ENCODE data around the gene NAA25. TPM values are rescaled to one million over a fixed set of nuclear protein-coding genes. Genes with fewer than 3 reads are reported as not detected.
A peak's percentile ranks its signal among the peaks of the same experiment; 100 is the strongest.

Gene NAA25
- total RNA-seq: 12.3 to 22.0 TPM (median 14.1 TPM) in 3 replicates
- long read RNA-seq, full-length matches to known transcripts: 12 of 22 reads
- long read RNA-seq, partial matches to known transcripts: 7 of 22 reads
- long read RNA-seq, other reads (novel, unspliced or antisense): 3 of 22 reads

DNA sequence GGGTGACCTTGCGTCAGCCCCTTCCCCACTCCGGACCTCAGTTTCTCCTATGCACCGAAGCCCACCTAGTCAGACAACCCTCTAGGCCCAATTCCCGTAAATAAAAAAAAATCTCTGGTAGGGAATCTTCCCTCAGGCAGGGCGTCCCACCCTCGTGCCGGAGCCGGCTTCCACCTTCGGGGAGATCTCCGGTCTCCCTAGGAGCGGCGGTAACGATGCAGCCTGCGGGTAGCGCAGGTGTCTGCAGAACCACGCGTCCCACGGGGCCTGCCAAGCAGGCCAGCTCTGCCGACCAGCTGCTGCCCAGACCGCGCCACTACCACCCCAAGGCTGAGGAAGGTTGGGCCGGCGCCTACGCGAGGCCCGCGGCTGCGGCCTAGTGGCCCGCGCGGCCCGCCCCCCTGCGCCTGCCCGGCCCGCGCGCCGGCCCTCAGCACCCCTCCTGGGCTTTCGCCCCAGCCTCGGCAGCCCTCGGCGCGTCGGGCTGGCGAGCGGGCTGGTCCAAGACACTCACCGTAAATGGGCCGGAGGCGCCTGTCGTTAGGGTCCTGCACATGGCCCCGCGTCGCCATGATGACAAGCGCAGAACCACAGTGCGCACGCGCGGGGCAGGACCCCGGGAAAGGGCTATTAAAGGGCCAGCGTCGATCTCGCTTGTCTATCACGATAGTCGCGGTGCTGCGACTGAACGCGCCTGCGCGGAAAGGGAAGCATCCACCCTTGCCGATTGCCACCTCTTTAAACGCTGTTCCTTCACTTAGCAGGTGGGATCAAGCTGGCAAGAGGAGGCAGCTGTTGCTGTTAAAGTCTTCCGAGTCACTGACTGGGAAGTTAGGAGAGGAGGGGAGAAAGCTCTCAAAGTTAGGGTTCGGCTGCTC is at the start of gene NAA25:
Gene NAA25, minus strand, starts transcription at position 582 of the 878 bp plus-strand sequence. Its CDS starts 10 bp downstream, at position 572.
- H3K4me1 Mint-ChIP-seq (ENCODE audit: low read depth): peaks cover 35% of the 10 kb centered on the region
- H3K9me3 Mint-ChIP-seq (ENCODE audit: low read depth): no peaks in the 10 kb centered on the region
- TF ChIP-seq, protein P1, sequence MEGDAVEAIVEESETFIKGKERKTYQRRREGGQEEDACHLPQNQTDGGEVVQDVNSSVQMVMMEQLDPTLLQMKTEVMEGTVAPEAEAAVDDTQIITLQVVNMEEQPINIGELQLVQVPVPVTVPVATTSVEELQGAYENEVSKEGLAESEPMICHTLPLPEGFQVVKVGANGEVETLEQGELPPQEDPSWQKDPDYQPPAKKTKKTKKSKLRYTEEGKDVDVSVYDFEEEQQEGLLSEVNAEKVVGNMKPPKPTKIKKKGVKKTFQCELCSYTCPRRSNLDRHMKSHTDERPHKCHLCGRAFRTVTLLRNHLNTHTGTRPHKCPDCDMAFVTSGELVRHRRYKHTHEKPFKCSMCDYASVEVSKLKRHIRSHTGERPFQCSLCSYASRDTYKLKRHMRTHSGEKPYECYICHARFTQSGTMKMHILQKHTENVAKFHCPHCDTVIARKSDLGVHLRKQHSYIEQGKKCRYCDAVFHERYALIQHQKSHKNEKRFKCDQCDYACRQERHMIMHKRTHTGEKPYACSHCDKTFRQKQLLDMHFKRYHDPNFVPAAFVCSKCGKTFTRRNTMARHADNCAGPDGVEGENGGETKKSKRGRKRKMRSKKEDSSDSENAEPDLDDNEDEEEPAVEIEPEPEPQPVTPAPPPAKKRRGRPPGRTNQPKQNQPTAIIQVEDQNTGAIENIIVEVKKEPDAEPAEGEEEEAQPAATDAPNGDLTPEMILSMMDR (IDR thresholded peaks at IDR 0.05): no peak
- H3K27ac Mint-ChIP-seq (ENCODE audit: unreplicated experiment): peak within 1 kb of the TSS; percentile 98
- no peaks in the 10 kb centered on the region for H3K27me3 Mint-ChIP-seq (ENCODE audit: low read depth)
- H3K36me3 Mint-ChIP-seq (ENCODE audit: low read depth): peaks cover 3% of the 10 kb centered on the region
- peak; percentile 96 for DNase-seq (ENCODE audit: low spot score)
- peak within 1 kb of the TSS; percentile 96 for H3K4me3 Mint-ChIP-seq (ENCODE audit: unreplicated experiment)

DNA sequence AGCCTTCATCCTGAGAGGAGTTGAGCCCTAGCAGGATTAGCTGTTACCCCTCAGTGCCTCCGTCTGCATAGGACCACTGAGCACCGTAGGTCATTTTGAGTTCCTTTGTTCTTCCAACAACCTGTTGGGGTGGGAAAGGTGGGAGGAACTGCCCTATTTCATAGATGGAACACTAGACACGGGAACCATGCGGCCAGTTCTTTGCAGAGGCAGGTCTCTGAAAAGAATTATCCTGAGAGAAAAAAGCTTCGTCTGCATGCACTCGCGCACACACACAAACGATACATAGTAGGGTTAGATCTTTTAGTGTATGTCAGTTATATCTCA is 45.3 kb upstream of the NAA25 start:
- H3K9me3 Mint-ChIP-seq (ENCODE audit: low read depth): peaks cover 19% of the 10 kb centered on the region
- TF ChIP-seq, protein P1 (IDR thresholded peaks at IDR 0.05): no peak
- no peak overlapping the region for H3K4me3 Mint-ChIP-seq (ENCODE audit: unreplicated experiment)
- H3K27ac Mint-ChIP-seq (ENCODE audit: unreplicated experiment): no peak overlapping the region
- DNase-seq (ENCODE audit: low spot score): no peak
- no peaks in the 10 kb centered on the region for H3K27me3 Mint-ChIP-seq (ENCODE audit: low read depth)
- H3K4me1 Mint-ChIP-seq (ENCODE audit: low read depth): no peaks in the 10 kb centered on the region
- H3K36me3 Mint-ChIP-seq (ENCODE audit: low read depth): peaks cover 53% of the 10 kb centered on the region

DNA sequence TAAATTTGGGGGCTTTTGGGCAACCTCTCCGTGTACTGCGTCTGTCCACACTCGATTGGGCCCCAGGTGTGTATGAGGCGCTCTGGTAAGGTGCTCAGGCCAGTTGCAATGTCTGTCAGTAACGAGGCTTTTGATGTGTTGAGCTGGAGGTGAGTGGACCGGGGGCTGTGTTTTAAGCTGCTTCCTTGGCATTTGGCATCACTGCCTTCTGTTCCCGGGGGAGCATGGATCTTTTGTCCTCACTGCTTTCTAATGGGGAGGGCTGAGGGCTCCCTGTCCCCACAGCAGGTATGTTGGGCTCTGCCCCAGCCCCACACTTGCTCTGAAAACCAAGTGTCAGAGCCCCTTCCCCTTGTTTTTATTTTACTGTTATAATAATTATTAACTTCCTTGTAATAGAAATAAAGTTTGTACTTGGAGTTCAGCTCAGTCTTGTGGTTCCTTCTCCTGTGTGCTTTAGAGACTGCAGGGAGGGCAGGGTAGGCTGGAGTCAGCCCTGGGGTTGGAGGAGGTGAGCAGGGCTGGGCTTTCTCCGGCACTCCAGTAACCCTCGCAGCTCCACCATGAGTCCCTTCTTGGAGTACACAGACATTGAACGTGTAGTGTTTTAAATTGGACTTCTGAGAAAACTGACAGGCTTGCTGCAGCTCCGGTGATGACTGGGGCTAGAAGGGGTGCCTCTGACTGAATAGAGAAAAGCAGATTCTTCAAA is 44.8 kb upstream of the NAA25 start:
- DNase-seq (ENCODE audit: low spot score): peak; percentile 55
- Mint-ChIP-seq H3K36me3 (ENCODE audit: low read depth) (peaks cover 50% of the 10 kb centered on the region), H3K27ac (ENCODE audit: unreplicated experiment) (no peak overlapping the region), H3K4me1 (ENCODE audit: low read depth) (peaks cover 3% of the 10 kb centered on the region), H3K4me3 (ENCODE audit: unreplicated experiment) (no peak overlapping the region), H3K27me3 (ENCODE audit: low read depth) (no peaks in the 10 kb centered on the region), H3K9me3 (ENCODE audit: low read depth) (peaks cover 19% of the 10 kb centered on the region)
- TF ChIP-seq, protein P1 (IDR thresholded peaks at IDR 0.05): no peak

DNA sequence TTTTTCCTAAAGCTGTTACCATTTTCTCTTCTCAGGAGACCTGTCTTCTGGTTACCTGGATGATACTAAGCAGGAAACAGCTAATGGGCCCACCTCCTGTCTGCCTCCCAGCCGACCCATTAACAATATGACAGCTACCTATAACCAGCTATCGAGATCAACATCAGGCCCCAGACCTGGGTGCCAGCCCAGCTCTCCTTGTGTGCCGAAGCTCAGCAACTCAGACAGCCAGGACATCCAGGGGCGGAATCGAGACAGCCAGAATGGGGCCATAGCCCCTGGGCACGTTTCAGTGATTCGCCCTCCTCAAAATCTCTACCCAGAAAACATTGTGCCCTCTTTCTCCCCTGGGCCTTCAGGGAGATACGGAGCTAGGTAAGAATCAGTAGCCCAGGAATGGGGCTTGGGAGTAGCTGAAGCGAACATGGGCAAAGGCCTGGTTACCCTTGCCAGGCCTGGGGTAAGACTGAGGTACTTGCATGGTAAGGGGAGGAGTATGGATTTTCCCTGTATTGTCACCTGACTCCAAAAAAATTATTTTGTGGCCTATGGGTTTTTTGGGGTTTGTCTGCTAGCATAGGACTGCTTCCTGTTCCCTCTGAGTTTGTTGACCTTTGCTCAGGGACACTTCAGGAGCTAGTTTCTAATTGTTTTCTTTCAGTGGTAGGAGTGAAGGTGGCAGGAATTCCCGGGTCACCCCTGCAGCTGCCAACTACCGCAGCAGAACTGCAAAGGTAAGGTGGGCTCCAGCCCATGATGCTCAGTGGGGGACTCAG is 43.4 kb upstream of the NAA25 start:
- H3K4me3 Mint-ChIP-seq (ENCODE audit: unreplicated experiment): no peak overlapping the region
- peaks cover 9% of the 10 kb centered on the region for H3K4me1 Mint-ChIP-seq (ENCODE audit: low read depth)
- TF ChIP-seq, protein P1 (IDR thresholded peaks at IDR 0.05): no peak
- peaks cover 12% of the 10 kb centered on the region for H3K9me3 Mint-ChIP-seq (ENCODE audit: low read depth)
- peak; percentile 64 for DNase-seq (ENCODE audit: low spot score)
- H3K27me3 Mint-ChIP-seq (ENCODE audit: low read depth): no peaks in the 10 kb centered on the region
- peaks cover 44% of the 10 kb centered on the region for H3K36me3 Mint-ChIP-seq (ENCODE audit: low read depth)
- H3K27ac Mint-ChIP-seq (ENCODE audit: unreplicated experiment): no peak overlapping the region

All from chondrocyte (in vitro differentiated cells).